Measurements from ENCODE around the gene KLHL40. TPM values are rescaled to one million over a fixed set of nuclear protein-coding genes. Genes with fewer than 3 reads are reported as not detected.

KLHL40 gene
- total RNA-seq, 2 experiments from 2014 or later = not detected

DNA sequence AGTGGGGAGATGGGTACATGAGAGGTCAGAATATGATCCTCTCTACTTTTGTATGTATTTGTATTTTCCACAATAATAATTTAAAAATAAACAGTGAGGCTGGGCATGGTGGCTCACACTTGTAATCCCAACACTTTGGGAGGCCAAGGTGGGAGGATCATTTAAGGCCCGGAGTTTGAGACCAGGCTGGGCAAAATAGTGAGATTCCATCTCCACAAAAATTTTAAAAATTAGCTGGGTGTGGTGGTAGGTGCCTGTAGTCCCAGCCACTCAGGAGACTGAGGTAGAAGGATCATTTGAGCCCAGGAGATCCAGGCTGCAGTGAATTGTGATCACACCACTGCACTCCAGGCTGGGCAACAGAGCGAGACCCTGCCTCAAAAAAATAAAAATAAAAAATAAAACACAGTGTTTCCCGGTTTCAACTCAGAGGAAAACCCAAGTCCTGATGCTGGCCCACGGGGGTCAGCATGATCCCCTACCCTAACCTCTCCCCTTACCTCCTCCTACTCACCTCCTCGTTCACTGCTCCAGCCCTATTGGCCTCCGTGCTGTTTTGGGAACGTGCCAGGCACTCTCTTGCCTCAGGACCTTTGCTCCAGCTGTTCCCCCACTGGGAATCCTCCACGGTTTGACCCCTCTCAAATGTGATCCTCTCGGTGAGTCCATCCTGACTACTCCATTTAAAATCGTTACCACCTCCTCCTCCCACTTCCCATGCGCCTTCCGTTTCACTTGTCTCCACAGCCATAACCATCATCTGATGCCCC, 2.9 kb upstream of the KLHL40 start:
- peaks cover 6% of the 10 kb centered on the region for H3K9me3 Mint-ChIP-seq
- H3K27ac Mint-ChIP-seq = no peak overlapping the region
- H3K27me3 Mint-ChIP-seq = peaks cover 17% of the 10 kb centered on the region
- DNase-seq = no peak
- no peaks in the 10 kb centered on the region for H3K36me3 Mint-ChIP-seq (ENCODE audit: low read depth)
- POLR2A ChIA-PET = no interaction called here
- no peak overlapping the region for H3K4me3 Mint-ChIP-seq
- peaks cover 2% of the 10 kb centered on the region for H3K4me1 Mint-ChIP-seq
- CTCF ChIA-PET = interaction anchor here (0.6 kb wide), 1 partner anchor 216 kb away, joined by 3 read pairs; no protein-coding TSS in a partner anchor

DNA sequence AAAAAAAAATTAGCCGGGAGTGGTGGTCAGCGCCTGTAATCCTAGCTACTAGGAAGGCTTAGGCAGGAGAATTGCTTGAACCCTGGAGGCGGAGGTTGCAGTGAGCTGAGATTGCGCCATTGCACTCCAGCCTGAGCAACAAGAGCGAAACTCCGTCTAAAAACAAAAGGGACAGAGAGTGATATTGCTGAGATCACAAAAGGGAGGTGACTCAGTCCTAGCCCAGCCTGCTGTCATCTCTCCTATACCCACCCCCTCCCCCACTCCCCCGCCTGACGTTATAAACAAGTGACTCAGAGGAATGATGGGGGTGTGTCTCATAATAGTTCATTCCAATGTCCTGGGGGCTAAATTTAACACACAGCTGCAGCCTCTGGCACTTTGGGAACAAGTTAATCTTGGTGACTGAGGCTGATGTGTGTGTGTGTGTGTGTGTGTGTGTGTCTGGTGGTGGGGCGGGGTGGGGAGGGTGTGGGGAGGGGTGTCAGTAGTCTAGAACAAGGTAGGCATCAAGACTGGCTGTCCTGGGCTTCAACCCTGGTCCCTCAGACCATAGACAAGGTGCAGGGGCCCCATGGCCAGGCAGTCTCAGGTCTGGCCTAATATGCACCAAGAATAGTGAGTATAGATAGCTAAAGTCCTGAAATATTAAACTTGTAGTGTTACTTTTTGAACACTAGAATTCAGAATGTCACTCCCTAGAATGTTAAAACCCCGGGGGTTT, 1.3 kb upstream of the KLHL40 start:
- ChIA-PET CTCF (interaction anchor here (1.0 to 1.6 kb wide), 2 partner anchors 12 to 61 kb away, joined by 4 to 5 read pairs; no protein-coding TSS in a partner anchor), POLR2A (no interaction called here)
- no peak for DNase-seq
- H3K27ac Mint-ChIP-seq = no peak overlapping the region
- no peaks in the 10 kb centered on the region for H3K36me3 Mint-ChIP-seq (ENCODE audit: low read depth)
- peaks cover 17% of the 10 kb centered on the region for H3K27me3 Mint-ChIP-seq
- no peaks in the 10 kb centered on the region for H3K9me3 Mint-ChIP-seq
- no peak overlapping the region for H3K4me3 Mint-ChIP-seq
- peaks cover 2% of the 10 kb centered on the region for H3K4me1 Mint-ChIP-seq

DNA sequence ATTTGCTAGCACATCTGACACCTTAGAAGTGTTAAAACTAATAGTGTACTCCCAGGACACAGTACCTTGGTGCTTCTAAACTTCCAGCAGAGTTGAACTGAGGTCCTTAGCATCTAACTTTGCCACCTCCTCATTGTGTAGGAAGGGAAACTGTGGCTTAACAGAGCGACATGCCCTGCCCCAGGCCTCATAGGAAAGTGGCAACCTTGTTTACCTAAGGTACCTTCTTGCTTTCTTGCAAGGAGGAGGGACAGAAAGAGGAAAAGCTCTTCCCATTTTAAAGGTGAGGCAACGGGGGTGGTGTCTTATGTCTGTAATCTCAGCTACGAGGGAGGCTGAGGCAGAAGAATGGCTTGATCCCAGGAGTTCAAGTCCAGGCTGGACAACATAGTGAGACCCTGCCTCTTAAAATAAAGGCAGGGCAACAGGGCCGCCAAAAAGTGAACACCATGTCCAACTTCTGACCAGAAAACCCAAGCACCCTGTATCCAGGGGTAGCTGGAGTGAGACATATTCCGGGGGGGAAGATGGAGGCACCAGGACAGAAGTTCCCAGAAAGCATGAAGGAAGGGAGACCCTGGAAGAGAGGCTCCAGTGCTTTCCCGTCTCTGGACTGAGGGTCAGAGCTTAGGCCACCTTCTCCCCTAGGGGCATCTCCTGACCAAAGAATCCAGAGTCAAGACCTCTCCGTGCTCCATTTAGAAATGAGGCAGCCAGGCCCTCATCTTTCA, 540 bp upstream of the KLHL40 start:
- H3K27ac Mint-ChIP-seq = no peak overlapping the region
- no peaks in the 10 kb centered on the region for H3K36me3 Mint-ChIP-seq (ENCODE audit: low read depth)
- H3K4me3 Mint-ChIP-seq = no peak overlapping the region
- no peaks in the 10 kb centered on the region for H3K9me3 Mint-ChIP-seq
- CTCF ChIA-PET = interaction anchor here (0.9 to 1.6 kb wide), 3 partner anchors 11 to 60 kb away, joined by 4 to 6 read pairs (median 5); no protein-coding TSS in a partner anchor
- H3K27me3 Mint-ChIP-seq = peaks cover 19% of the 10 kb centered on the region
- DNase-seq = no peak
- H3K4me1 Mint-ChIP-seq = peaks cover 2% of the 10 kb centered on the region
- POLR2A ChIA-PET = no interaction called here

DNA sequence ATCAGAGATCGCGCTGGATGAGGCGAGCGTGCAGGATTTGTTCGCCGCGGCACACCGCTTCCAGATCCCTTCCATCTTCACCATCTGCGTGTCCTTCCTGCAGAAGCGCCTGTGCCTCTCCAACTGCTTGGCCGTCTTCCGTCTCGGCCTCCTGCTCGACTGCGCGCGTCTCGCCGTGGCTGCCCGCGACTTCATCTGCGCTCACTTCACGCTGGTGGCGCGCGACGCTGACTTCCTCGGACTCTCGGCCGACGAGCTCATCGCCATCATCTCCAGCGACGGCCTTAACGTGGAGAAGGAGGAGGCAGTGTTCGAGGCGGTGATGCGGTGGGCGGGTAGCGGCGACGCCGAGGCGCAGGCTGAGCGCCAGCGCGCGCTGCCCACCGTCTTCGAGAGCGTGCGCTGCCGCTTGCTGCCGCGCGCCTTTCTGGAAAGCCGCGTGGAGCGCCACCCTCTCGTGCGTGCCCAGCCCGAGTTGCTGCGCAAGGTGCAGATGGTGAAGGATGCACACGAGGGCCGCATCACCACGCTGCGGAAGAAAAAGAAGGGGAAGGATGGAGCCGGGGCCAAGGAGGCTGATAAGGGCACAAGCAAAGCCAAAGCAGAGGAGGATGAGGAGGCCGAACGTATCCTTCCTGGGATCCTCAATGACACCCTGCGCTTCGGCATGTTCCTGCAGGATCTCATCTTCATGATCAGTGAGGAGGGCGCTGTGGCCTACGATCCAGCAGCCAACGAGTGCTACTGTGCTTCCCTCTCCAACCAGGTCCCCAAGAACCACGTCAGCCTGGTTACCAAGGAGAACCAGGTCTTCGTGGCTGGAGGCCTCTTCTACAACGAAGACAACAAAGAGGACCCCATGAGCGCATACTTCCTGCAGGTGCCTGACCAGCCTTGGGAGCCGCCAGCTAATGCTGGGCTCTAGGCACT, 819 bp downstream of the KLHL40 start:
- H3K27me3 Mint-ChIP-seq = peaks cover 17% of the 10 kb centered on the region
- CTCF ChIA-PET = interaction anchor here (0.9 to 1.8 kb wide), 3 partner anchors 11 to 58 kb away, joined by 4 to 6 read pairs (median 5); no protein-coding TSS in a partner anchor

DNA sequence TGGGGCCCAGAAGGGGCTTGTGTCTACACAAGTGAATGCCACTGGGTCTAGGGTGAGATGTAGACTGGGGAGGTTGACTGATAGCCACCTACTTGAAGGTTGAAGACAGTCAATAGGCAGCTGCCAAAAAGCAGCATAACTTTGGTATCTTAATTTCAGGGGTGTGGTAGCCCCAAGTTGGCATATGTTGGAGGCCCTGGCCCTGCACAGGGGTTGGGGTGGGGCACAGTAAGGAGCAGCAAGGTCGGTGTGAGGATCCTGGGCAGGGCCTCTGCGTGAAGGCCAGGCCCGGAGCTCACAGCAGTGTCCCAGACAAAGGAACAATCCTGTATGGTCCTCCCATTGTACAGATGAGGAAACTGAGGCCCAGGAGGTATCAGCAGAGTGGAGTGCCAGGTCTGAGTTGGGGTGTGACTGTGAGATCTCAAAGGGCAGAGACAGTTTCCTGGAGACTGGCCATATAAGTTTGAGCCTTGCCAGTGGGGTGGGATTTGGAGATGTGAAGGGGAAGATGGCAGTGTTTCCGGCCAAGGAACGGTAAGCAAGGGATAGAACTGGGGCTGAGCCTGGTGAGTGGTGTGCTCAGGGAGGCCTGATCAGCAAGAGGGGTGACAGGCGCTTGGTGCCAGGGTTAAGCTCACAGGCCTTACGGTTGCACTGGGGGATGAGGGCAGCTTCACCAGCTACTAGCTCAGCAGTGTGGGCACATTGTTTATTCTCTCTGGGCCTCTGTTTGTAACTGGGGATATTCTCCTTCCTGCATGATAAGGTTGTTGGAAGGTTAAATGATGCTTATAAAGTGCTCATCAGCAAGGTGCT, 1.7 kb downstream of the KLHL40 start:
- no peak for DNase-seq
- Mint-ChIP-seq H3K4me1 (peaks cover 2% of the 10 kb centered on the region), H3K27ac (no peak overlapping the region), H3K27me3 (peaks cover 17% of the 10 kb centered on the region), H3K36me3 (ENCODE audit: low read depth) (no peaks in the 10 kb centered on the region), H3K4me3 (no peak overlapping the region), H3K9me3 (no peaks in the 10 kb centered on the region)
- CTCF ChIA-PET = interaction anchor here (0.9 to 1.8 kb wide), 2 partner anchors 10 to 34 kb away, joined by 3 to 4 read pairs; no protein-coding TSS in a partner anchor
- POLR2A ChIA-PET = interaction anchor here (0.6 kb wide), 1 partner anchor 142 kb away, joined by 4 read pairs; no protein-coding TSS in a partner anchor

More for the DNA sequence above, 819 bp downstream of the KLHL40 start:
- H3K36me3 Mint-ChIP-seq (ENCODE audit: low read depth) = no peaks in the 10 kb centered on the region
- DNase-seq = no peak
- H3K27ac Mint-ChIP-seq = no peak overlapping the region
- no peaks in the 10 kb centered on the region for H3K9me3 Mint-ChIP-seq
- peak overlapping the region; percentile 18 for H3K4me3 Mint-ChIP-seq
- H3K4me1 Mint-ChIP-seq = peaks cover 2% of the 10 kb centered on the region
- POLR2A ChIA-PET = no interaction called here

DNA sequence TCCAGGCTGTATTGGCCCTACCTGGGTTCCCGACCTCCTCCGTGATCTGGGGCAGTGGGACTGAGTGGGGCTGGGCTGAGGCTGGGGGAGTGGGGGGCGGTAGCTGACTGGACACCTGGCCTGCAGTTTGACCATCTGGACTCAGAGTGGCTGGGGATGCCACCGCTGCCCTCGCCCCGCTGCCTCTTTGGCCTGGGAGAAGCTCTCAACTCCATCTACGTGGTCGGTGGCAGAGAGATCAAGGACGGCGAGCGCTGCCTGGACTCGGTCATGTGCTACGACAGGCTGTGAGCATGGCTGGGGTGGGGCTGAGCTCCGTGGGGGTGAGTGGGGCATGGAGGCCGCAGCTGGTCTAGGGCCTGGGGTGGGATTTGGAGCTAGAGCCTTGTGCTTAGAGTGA, 2.7 kb downstream of the KLHL40 start:
- DNase-seq = no peak
- CTCF ChIA-PET = interaction anchor here (0.9 kb wide), 1 partner anchor 35 kb away, joined by 3 read pairs; no protein-coding TSS in a partner anchor
- Mint-ChIP-seq H3K27me3 (peaks cover 13% of the 10 kb centered on the region), H3K4me3 (no peak overlapping the region), H3K9me3 (no peaks in the 10 kb centered on the region), H3K36me3 (ENCODE audit: low read depth) (no peaks in the 10 kb centered on the region), H3K4me1 (peaks cover 2% of the 10 kb centered on the region), H3K27ac (no peak overlapping the region)
- POLR2A ChIA-PET = no interaction called here

DNA sequence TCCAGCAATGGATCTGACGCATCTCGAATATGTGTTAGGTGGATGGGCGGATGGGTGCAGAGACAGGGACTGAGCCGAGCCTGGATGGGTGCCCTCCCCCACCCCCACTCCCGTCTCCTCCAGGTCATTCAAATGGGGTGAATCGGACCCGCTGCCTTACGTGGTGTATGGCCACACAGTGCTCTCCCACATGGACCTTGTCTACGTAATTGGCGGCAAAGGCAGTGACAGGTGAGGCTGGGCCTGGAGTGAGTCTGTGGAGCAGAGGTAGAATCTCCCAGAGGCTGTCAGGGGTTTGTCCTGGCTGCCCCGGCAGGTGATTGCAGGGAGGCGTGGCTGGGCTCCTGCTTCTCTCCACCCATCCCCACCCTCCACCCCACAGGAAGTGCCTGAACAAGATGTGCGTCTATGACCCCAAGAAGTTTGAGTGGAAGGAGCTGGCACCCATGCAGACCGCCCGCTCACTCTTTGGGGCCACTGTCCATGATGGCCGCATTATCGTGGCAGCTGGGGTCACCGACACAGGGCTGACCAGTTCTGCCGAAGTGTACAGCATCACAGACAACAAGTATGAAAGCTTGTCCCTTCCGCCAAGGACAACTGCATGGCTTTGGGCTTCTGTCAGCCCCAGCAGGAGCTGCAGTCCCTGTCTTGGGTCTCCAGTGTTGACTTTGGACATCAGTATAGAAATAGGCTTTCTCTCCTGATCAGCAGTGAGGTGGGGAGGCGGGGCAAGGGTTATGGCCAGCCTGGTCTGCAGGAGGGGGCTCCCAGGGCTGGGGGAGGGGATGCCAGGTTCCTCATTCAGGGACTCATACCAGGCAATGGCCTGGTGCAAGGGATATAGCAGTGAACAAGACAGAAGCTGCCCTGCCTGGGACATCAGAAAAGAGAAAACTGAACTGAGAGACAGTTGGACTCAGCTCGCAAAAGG, 3.4 kb downstream of the KLHL40 start:
- no peak overlapping the region for H3K4me3 Mint-ChIP-seq
- peaks cover 2% of the 10 kb centered on the region for H3K4me1 Mint-ChIP-seq
- no peaks in the 10 kb centered on the region for H3K36me3 Mint-ChIP-seq (ENCODE audit: low read depth)
- H3K27me3 Mint-ChIP-seq = peaks cover 12% of the 10 kb centered on the region
- CTCF ChIA-PET = no interaction called here
- no peak overlapping the region for H3K27ac Mint-ChIP-seq
- POLR2A ChIA-PET = no interaction called here
- DNase-seq = no peak
- no peaks in the 10 kb centered on the region for H3K9me3 Mint-ChIP-seq

DNA sequence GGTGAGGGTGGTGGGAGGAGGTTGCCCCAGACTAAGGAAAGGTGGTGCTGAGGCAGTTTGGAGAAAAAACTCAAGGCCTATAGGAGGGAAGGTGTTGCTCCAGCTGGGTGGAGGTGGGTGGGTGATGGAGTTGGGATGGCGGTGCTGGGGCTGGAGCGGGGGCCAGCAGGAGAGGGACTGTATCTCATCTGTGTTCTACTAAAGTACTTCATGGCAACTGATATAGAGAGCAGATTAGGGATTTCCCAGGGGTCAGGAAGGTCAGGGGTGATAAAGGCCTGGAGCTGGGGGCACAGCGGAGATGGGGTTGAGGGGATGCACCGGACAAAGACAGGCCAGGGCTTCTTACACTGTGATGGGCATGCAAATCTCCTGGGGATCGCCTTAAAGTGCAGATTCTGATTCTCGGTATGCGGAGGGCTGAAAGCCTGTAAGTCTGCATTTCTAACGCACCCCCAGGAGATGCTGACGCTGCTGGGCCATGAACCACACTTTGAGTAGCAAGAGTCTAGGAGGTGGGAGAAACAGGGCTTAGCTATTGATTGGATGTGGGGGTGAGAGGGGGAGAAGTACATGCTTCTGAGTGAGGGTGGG, 4.2 kb downstream of the KLHL40 start:
- H3K36me3 Mint-ChIP-seq (ENCODE audit: low read depth) = no peaks in the 10 kb centered on the region
- no peak for DNase-seq
- no peak overlapping the region for H3K4me3 Mint-ChIP-seq
- CTCF ChIA-PET = no interaction called here
- H3K27me3 Mint-ChIP-seq = peaks cover 12% of the 10 kb centered on the region
- H3K4me1 Mint-ChIP-seq = peaks cover 2% of the 10 kb centered on the region
- POLR2A ChIA-PET = no interaction called here
- no peaks in the 10 kb centered on the region for H3K9me3 Mint-ChIP-seq
- no peak overlapping the region for H3K27ac Mint-ChIP-seq

DNA sequence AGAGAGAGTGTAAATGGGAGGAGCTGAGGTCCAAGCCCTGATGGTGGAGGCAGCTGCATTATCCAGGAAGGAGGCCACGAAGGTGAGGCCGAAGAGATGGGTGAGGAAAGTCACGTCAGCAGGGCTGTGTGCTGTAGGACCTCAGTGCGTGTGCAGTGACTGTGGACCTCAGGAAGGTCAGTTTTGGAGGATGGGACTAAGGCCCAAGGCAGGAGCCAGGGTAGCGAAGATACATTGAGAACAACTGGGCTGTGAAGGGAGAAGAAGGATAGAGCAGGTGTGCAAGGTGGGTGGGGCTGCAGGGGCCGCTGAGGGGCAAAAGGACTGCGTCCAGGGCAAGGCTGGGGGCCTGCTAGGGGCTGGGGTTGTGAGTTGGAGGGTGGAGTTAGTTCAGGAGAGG, 4.9 kb downstream of the KLHL40 start:
- no peak for DNase-seq
- Mint-ChIP-seq H3K27me3 (peaks cover 12% of the 10 kb centered on the region), H3K4me3 (no peak overlapping the region), H3K36me3 (ENCODE audit: low read depth) (no peaks in the 10 kb centered on the region), H3K4me1 (peaks cover 2% of the 10 kb centered on the region), H3K9me3 (no peaks in the 10 kb centered on the region), H3K27ac (no peak overlapping the region)
- CTCF ChIA-PET = interaction anchor here (1.0 kb wide), 1 partner anchor 29 kb away, joined by 3 read pairs; no protein-coding TSS in a partner anchor
- POLR2A ChIA-PET = no interaction called here

DNA sequence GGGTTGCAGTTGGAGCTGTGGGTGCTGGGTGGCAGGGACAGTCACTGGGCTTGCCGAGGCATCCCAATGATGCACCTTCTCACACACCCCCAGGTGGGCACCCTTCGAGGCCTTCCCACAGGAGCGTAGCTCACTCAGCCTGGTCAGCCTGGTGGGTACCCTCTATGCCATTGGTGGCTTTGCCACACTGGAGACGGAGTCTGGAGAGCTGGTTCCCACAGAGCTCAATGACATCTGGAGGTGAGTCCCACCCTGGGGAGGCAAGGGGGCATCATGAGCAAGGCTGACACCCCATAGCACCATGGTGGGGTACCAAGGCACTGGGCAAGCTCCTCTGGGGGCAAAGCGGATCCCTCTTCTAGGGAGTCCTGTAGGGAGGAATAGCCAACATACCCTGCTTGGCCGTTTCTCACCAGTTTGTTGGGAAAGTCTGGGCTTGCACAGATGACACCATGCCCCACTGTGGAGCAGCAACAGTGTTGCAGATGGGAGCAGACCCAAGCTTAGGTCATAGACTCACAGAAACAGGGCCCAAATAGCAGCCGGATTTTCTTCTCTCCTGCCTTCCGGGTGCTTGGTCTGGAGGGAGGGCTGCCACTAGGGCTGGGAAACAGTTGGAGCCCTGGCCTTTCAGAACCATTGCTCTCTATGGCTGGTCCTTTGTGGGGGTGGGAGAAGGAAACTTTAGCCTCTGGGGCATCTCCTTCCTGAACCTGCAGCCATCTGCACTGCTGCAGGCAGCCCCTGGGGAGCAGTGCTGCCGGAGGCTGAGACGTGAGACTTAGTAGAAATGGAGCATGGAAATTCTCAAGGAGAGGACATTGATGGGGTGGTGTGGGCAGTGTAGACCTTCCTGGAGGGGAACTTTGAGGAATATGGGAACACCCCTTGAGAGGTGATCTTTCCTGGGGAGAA, 5.7 kb downstream of the KLHL40 start:
- no peak for DNase-seq
- no peaks in the 10 kb centered on the region for H3K9me3 Mint-ChIP-seq
- no peaks in the 10 kb centered on the region for H3K4me1 Mint-ChIP-seq
- POLR2A ChIA-PET = no interaction called here
- CTCF ChIA-PET = interaction anchor here (1.0 kb wide), 1 partner anchor 30 kb away, joined by 3 read pairs; no protein-coding TSS in a partner anchor
- H3K4me3 Mint-ChIP-seq = no peak overlapping the region
- no peaks in the 10 kb centered on the region for H3K36me3 Mint-ChIP-seq (ENCODE audit: low read depth)
- H3K27ac Mint-ChIP-seq = no peak overlapping the region
- H3K27me3 Mint-ChIP-seq = peaks cover 8% of the 10 kb centered on the region

All from activated CD4-positive, alpha-beta T cell treated with anti-CD3 and anti-CD28 coated beads, Interleukin-2, amount 10 ng/mL, durations not matched to agents 7 days and 5 days (primary cell).